SH-SY5Y (cell line): ENCODE data around the gene TPSAB1.

Source experiments
- GATA2 ChIP-seq: IDR thresholded peaks from 2 replicates; pipeline ENCODE4 v1.6.1; 2011; ENCODE audit warnings: mild to moderate bottlenecking, low read depth, low read length
- GATA3 ChIP-seq: IDR thresholded peaks from 2 replicates; pipeline ENCODE4 v1.6.1; 2011; ENCODE audit warnings: low read depth, mild to moderate bottlenecking, low read length, moderate library complexity

The TPSAB1 gene

GRCh38 chr16:1262210-1262845 is 21.8 kb downstream of the TPSAB1 start:
- TF ChIP-seq GATA3 (no peak), GATA2 (no peak)

GRCh38 chr16:1262846-1263221 is 22.3 kb downstream of the TPSAB1 start:
- no peak for TF ChIP-seq GATA3
- TF ChIP-seq GATA2: no peak

GRCh38 chr16:1263591-1264344 is 23.3 kb downstream of the TPSAB1 start:
- no peak for TF ChIP-seq GATA3
- no peak for TF ChIP-seq GATA2

- TF ChIP-seq GATA3: no peak
- no peak for TF ChIP-seq GATA2
These were observed 24.0 kb downstream of the TPSAB1 start for GRCh38 chr16:1264345-1265089.

- TF ChIP-seq GATA3 (no peak), GATA2 (no peak)
These were observed 24.7 kb downstream of the TPSAB1 start for GRCh38 chr16:1265090-1265630.

- TF ChIP-seq GATA2 (no peak), GATA3 (no peak)
These were observed 25.3 kb downstream of the TPSAB1 start for GRCh38 chr16:1265826-1266225.

GRCh38 chr16:1271380-1271723 is 30.8 kb downstream of the TPSAB1 start:
- TF ChIP-seq GATA3 (no peak), GATA2 (no peak)

- TF ChIP-seq GATA3 (no peak), GATA2 (no peak)
These were observed 32.1 kb downstream of the TPSAB1 start for GRCh38 chr16:1272453-1273198.

DNA sequence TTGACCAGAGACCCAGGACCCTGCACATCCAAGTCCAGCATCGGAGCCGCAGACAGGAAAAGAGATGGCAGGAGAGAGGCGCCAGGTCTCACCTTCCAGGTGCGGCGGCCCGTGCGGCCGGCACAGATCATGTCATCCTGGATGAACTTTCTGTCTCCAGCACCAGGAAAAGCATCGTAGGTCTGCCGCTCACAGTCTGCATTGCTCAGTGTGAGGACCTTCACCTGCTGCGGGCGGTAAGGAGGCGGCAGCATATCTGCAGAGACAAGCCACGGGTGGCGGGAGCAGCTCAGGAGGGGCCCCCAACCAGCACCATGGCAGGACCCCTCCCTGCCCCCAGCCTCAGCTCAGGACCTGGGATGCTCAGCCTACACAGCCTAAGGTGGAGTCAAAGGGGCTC is 33.3 kb downstream of the TPSAB1 start:
- TF ChIP-seq GATA2 (no peak), GATA3 (no peak)

GRCh38 chr16:1274767-1275166 is 34.3 kb downstream of the TPSAB1 start:
- TF ChIP-seq GATA2: no peak
- TF ChIP-seq GATA3: no peak

DNA sequence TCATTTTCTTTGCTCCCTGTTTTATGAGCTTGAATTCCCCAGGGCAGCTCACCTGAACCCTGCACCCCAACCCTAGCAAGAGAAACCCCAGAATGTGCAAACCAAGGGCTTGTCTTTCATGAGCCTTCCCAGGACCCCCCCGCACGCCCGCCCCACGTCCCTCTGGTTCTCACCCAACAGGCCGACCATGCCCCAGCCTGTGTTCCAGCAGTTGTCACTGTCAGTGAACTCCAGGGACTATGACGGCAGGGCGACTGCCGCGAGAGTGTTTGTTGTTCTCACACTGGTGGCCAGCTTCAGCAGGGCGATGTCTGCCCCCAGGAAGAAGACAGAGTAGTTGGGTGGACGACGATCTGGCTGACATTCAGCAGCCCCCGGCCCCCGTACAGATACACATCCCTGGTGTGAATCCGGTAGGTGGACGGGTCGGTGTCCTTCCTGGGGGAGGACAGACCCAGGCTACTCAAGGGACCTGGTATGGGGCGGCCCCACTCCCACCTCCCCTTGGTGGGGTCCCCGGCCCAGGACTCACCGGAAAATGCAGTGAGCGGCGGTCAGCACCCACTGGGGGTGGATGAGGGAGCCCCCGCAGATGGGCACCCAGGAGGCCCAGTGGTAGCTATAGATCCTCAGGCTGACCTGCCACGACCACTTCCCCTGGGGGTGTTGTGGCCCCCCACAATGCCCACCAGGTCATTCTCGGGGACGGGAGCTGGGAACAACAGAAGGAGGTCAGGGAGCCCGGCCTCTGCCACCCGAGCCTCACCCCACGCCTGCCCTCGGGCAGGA is 35.5 kb downstream of the TPSAB1 start:
- TF ChIP-seq GATA3 (no peak), GATA2 (no peak)

DNA sequence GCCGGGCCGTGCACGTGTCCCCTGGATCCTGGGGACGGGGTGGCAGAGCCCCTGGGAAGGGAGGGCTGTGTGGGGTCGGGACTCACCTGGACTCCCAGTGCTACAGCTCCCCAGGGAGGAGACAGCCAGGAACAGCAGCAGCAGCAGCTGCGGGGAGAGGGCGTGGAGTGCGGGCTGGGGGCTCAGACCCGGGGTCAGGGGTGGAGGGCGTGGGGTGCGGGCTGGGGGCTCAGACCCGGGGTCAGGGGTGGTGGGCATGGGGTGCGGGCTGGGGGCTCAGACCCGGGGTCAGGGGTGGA is 36.0 kb downstream of the TPSAB1 start:
- TF ChIP-seq GATA2: no peak
- no peak for TF ChIP-seq GATA3

GRCh38 chr16:1277151-1277598 is 36.7 kb downstream of the TPSAB1 start:
- no peak for TF ChIP-seq GATA2
- TF ChIP-seq GATA3: no peak
